Upper lobe of left lung (tissue), 6 donors: ENCODE measurements around the gene SOX30. TPM values are rescaled to one million over a fixed set of nuclear protein-coding genes. Genes with fewer than 3 reads are reported as not detected.
A peak's percentile ranks its signal among the peaks of the same experiment; 100 is the strongest.

Experiments used
- ATAC-seq, 2 donors: fragments of 200-7000 bp; cut with Tn5 transposase; one replicate each; pipeline ENCODE4 v1.9.1; 2022; ENCODE audit warnings: mild to moderate bottlenecking in 2 of 2, moderate library complexity in 2 of 2; ENCODE audit not compliant: low FRiP score in 2 of 2
- DNase-seq, 2 donors: peaks; one replicate each; pipeline ENCODE4 v3.0.0-alpha.2; 2019 to 2020
- H3K27ac ChIP-seq, 4 donors: fragments of 200-600 bp; sonication (generic); one replicate each; pipeline ENCODE4 v1.5.1; 2016 to 2019
- H3K27me3 ChIP-seq, 4 donors: fragments of 200-600 bp; sonication (generic); one replicate each; pipeline ENCODE4 v1.5.1; 2017 to 2019
- H3K36me3 ChIP-seq, 4 donors: fragments of 200-600 bp; sonication (generic); one replicate each; pipeline ENCODE4 v1.5.1; 2016 to 2019
- H3K4me1 ChIP-seq, 4 donors: fragments of 200-600 bp; sonication (generic); one replicate each; pipeline ENCODE4 v1.5.1; 2018 to 2019
- H3K4me3 ChIP-seq, 4 donors: fragments of 200-600 bp; sonication (generic); one replicate each; pipeline ENCODE4 v1.5.1; 2017 to 2019; ENCODE audit warnings: mild to moderate bottlenecking in 2 of 4, moderate library complexity in 1 of 4
- H3K9me3 ChIP-seq, 4 donors: fragments of 200-600 bp; sonication (generic); one replicate each; pipeline ENCODE4 v1.5.1; 2018 to 2019
- EP300 ChIP-seq, 4 donors: sonication (generic); formaldehyde crosslinking; IDR thresholded peaks; one replicate each; pipeline ENCODE4 v1.5.1; 2017; ENCODE audit warnings: antibody characterized with exemption in 4 of 4, control low read depth in 2 of 4
- POLR2A ChIP-seq, 4 donors: fragments of 450-650 bp; IDR thresholded peaks; one replicate each; pipeline ENCODE4 v1.5.1; 2016 to 2017; ENCODE audit warnings: antibody characterized with exemption in 4 of 4, mild to moderate bottlenecking in 2 of 4
- POLR2AphosphoS5 ChIP-seq, 2 donors: sonication (generic); formaldehyde crosslinking; IDR thresholded peaks; one replicate each; pipeline ENCODE4 v1.5.1; 2017; ENCODE audit warnings: antibody characterized with exemption in 2 of 2
- WGBS, 2 donors: methylation state at CpG; one replicate each; pipeline ENCODE4 v1.1.5; 2017 to 2018; 5-methylcytosine and 5-hydroxymethylcytosine counted together
- total RNA-seq, 6 donors: library from RNA; depleted of rRNA in 4 of 6; stranded (reverse); fragments of >200 nt in 4 of 6; gene quantifications; one replicate each; pipeline versions ENCODE4 v1.1.0 to v1.2.1, GENCODE V29; 2016 to 2021
- TF ChIP-seq, protein P1 (sequence below), 6 experiments: fragments of 450-650 bp in 4 of 6; fragments of 200-600 bp in 2 of 6; sonication (generic) in 2 of 6; IDR thresholded peaks; one replicate each; pipeline ENCODE4 v1.5.1; 2016 to 2019; ENCODE audit warnings: antibody characterized with exemption in 6 of 6
- donor health status: DM: no; HTN: no; CAD: no; lungs with moderate emphysema.
- donor health status: DM: no; HTN: yes; CAD: no; lungs with severe emphysema.

The SOX30 gene
- total RNA-seq, 6 donors from 2014 or later = 0.17 TPM; not detected in 5

DNA sequence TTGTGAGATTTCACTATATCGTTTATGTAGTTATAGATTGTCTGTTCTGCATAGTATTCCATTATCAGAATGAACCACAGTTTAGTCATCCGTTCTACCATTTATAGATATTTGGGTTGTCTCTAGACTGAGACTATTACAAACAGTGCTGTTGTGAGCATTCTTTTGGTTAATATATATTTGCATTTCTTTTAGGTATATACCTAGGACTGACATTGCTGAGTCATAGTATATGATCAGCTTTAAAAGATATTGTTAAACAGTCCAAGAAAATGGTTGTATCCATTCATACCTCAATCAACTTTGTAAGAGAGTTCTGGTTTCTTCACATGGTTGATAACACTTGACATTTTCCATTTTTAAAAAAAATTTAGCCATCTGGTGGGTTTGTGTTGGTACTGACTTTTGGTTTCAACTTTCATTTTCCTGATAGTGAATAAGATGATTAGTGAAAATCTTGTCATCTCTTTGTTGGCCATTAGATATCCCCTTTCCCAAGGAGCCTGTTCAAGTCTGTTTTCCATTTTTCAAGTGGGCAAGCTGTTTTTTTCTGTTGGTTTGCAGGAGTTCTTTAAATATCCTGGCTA lies 53.8 kb downstream of the SOX30 start:
- Histone ChIP-seq H3K9me3 (no peaks in the 10 kb centered on the region), H3K4me3 (no peak overlapping the region), H3K36me3 (no peaks in the 10 kb centered on the region), H3K4me1 (peaks cover 4 to 14% (median 5%) of the 10 kb centered on the region in 4 donors), H3K27ac (no peak overlapping the region), H3K27me3 (no peaks in the 10 kb centered on the region)
- ATAC-seq (no peak), DNase-seq (no peak)
- TF ChIP-seq, protein P1, sequence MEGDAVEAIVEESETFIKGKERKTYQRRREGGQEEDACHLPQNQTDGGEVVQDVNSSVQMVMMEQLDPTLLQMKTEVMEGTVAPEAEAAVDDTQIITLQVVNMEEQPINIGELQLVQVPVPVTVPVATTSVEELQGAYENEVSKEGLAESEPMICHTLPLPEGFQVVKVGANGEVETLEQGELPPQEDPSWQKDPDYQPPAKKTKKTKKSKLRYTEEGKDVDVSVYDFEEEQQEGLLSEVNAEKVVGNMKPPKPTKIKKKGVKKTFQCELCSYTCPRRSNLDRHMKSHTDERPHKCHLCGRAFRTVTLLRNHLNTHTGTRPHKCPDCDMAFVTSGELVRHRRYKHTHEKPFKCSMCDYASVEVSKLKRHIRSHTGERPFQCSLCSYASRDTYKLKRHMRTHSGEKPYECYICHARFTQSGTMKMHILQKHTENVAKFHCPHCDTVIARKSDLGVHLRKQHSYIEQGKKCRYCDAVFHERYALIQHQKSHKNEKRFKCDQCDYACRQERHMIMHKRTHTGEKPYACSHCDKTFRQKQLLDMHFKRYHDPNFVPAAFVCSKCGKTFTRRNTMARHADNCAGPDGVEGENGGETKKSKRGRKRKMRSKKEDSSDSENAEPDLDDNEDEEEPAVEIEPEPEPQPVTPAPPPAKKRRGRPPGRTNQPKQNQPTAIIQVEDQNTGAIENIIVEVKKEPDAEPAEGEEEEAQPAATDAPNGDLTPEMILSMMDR (IDR thresholded peaks at IDR 0.05) = no peak
- TF ChIP-seq POLR2AphosphoS5 (IDR thresholded peaks at IDR 0.05) (no peak), POLR2A (IDR thresholded peaks at IDR 0.05) (no peak), EP300 (IDR thresholded peaks at IDR 0.05) (no peak)
- 93 to 97% methylated on average over 2 of the region's 2 CpGs for WGBS, 2 donors

- TF ChIP-seq EP300 (IDR thresholded peaks at IDR 0.05) (no peak), POLR2AphosphoS5 (IDR thresholded peaks at IDR 0.05) (no peak), POLR2A (IDR thresholded peaks at IDR 0.05) (no peak)
- TF ChIP-seq, protein P1 (IDR thresholded peaks at IDR 0.05) = no peak
- no peak overlapping the region for H3K27ac ChIP-seq
- no peak overlapping the region for H3K4me3 ChIP-seq
- WGBS, 2 donors = 55 to 73% methylated on average over 1 of the region's 1 CpG
- peaks cover 4 to 21% (median 9%) of the 10 kb centered on the region in 4 donors for H3K4me1 ChIP-seq
- DNase-seq (no peak), ATAC-seq (no peak)
- H3K9me3 ChIP-seq = no peaks in the 10 kb centered on the region
- no peaks in the 10 kb centered on the region for H3K27me3 ChIP-seq
- H3K36me3 ChIP-seq = no peaks in the 10 kb centered on the region
Measured at GRCh38 chr5:157597277-157597676, 55.0 kb downstream of the SOX30 start.

- no peaks in the 10 kb centered on the region for H3K27me3 ChIP-seq
- no peak for TF ChIP-seq POLR2AphosphoS5 (IDR thresholded peaks at IDR 0.05)
- no peak for TF ChIP-seq POLR2A (IDR thresholded peaks at IDR 0.05)
- TF ChIP-seq EP300 (IDR thresholded peaks at IDR 0.05) = no peak
- TF ChIP-seq, protein P1 (IDR thresholded peaks at IDR 0.05) = no peak
- peaks cover 4 to 24% (median 12%) of the 10 kb centered on the region in 4 donors for H3K4me1 ChIP-seq
- ATAC-seq (peak; percentile 39 to 51), DNase-seq (no peak)
- H3K36me3 ChIP-seq = no peaks in the 10 kb centered on the region
- H3K4me3 ChIP-seq = no peak overlapping the region
- H3K9me3 ChIP-seq = no peaks in the 10 kb centered on the region
- 54 to 65% methylated on average over 5 of the region's 5 CpGs for WGBS, 2 donors
- H3K27ac ChIP-seq = no peak overlapping the region
Measured at GRCh38 chr5:157596487-157596886, 55.8 kb downstream of the SOX30 start.

DNA sequence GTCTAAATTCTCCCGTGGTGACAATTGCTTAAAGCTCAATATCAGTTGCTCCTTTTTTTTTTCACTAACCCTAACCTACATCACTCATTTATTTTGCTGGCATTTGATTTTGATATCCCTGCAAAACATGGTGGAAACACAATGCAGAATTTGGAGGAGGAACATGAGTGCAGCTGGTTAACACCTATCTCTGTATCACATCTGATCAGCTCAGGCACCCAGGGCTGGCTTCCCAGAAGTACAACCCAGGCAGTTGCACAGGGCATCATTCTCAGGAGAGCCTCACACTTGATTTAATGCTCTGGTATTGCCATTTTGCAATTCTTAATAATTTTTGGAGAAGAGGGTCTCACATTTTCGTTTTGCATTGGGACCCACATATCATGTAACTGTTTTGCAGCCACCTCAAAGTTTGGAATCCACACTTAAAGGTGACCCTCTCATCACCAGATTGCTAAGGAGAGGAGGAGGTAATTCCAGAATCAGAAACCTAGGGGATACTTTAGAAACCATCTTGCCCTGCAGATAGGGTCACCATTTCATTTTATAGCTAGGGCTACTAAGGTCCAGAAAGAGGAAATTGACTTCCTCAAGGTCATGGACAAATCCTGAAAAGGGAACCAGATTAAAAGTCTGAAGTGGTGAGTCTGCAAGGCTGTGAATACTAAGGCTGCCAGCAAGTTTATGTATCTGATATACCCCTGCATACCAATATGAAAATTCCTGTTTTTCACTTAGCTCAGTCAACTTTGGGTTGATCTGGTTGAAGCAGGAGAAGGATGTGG lies 57.4 kb downstream of the SOX30 start:
- H3K9me3 ChIP-seq = no peaks in the 10 kb centered on the region
- H3K27ac ChIP-seq = no peak overlapping the region
- DNase-seq = no peak
- H3K4me3 ChIP-seq = no peak overlapping the region
- 60 to 71% methylated on average over 2 of the region's 2 CpGs for WGBS, 2 donors
- TF ChIP-seq, protein P1 (IDR thresholded peaks at IDR 0.05) = no peak
- H3K4me1 ChIP-seq = peaks cover 4 to 24% (median 12%) of the 10 kb centered on the region in 4 donors
- no peaks in the 10 kb centered on the region for H3K27me3 ChIP-seq
- H3K36me3 ChIP-seq = no peaks in the 10 kb centered on the region
- no peak for ATAC-seq
